Liver (tissue), 9 donors: ENCODE data around the gene ARAP1. TPM values are rescaled to one million over a fixed set of nuclear protein-coding genes. Genes with fewer than 3 reads are reported as not detected.
A peak's percentile ranks its signal among the peaks of the same experiment; 100 is the strongest.

Source experiments
- DNase-seq: peaks from one replicate; pipeline ENCODE4 v3.0.0-alpha.2; 2017; ENCODE audit warnings: low spot score
- H3K27ac ChIP-seq, 2 donors: one replicate each; pipeline ENCODE4 v1.7.0; 2013; ENCODE audit warnings: inconsistent platforms in 2 of 2, low read length in 2 of 2, control low read depth in 1 of 2, low read depth in 1 of 2, mild to moderate bottlenecking in 1 of 2
- H3K27me3 ChIP-seq, 4 donors: one replicate each; pipeline versions ENCODE4 v1.6.1 to v1.7.0; 2013; ENCODE audit warnings: low read length in 3 of 4, inconsistent platforms in 1 of 4, mild to moderate bottlenecking in 1 of 4, moderate library complexity in 1 of 4; ENCODE audit not compliant: control insufficient read depth in 4 of 4, insufficient read depth in 4 of 4
- H3K36me3 ChIP-seq, 4 donors: one replicate each; pipeline versions ENCODE4 v1.6.1 to v1.7.0; 2013; ENCODE audit warnings: low read length in 3 of 4, mild to moderate bottlenecking in 3 of 4, low read depth in 1 of 4, moderate library complexity in 1 of 4; ENCODE audit not compliant: control insufficient read depth in 4 of 4, insufficient read depth in 3 of 4
- H3K4me1 ChIP-seq, 4 donors: one replicate each; pipeline versions ENCODE4 v1.6.1 to v1.7.0; 2013; ENCODE audit warnings: low read length in 3 of 4, mild to moderate bottlenecking in 3 of 4, moderate library complexity in 1 of 4; ENCODE audit not compliant: control insufficient read depth in 4 of 4, insufficient read depth in 4 of 4
- H3K4me3 ChIP-seq, 3 donors: one replicate each; pipeline versions ENCODE4 v1.6.1 to v1.7.0; 2013; ENCODE audit warnings: low read length in 3 of 3, control low read depth in 1 of 3, low read depth in 1 of 3, mild to moderate bottlenecking in 1 of 3
- H3K9ac ChIP-seq, 2 donors: one replicate each; pipeline ENCODE4 v1.7.0; 2013; ENCODE audit warnings: low read length in 2 of 2, mild to moderate bottlenecking in 2 of 2, moderate library complexity in 2 of 2, control low read depth in 1 of 2, low read depth in 1 of 2
- H3K9me3 ChIP-seq, 4 donors: one replicate each; pipeline versions ENCODE4 v1.6.1 to v1.7.0; 2013; ENCODE audit warnings: low read length in 3 of 4; ENCODE audit not compliant: control insufficient read depth in 4 of 4
- EGR1 ChIP-seq, 2 donors: IDR thresholded peaks; 2 replicates each; pipeline ENCODE4 v1.6.1; 2016 to 2018; ENCODE audit warnings: antibody characterized with exemption in 2 of 2, low read depth in 2 of 2
- FOXA1 ChIP-seq: IDR thresholded peaks from 2 replicates; pipeline ENCODE4 v1.6.1; 2016; ENCODE audit warnings: antibody characterized with exemption
- FOXA2 ChIP-seq: IDR thresholded peaks from 2 replicates; pipeline ENCODE4 v1.6.1; 2016; ENCODE audit warnings: antibody characterized with exemption
- GABPA ChIP-seq, 2 donors: IDR thresholded peaks in 1 of 2; conservative IDR thresholded peaks in 1 of 2; 2 replicates each; pipeline ENCODE4 v1.6.1; 2016; ENCODE audit warnings: antibody characterized with exemption in 2 of 2, mild to moderate bottlenecking in 1 of 2, moderate library complexity in 1 of 2
- HNF4A ChIP-seq, 2 donors: conservative IDR thresholded peaks; 2 replicates each; pipeline ENCODE4 v1.6.1; 2016; ENCODE audit warnings: antibody characterized with exemption in 2 of 2, mild to moderate bottlenecking in 2 of 2
- HNF4G ChIP-seq: IDR thresholded peaks from 2 replicates; pipeline ENCODE4 v1.6.1; 2016; ENCODE audit warnings: antibody characterized with exemption
- JUND ChIP-seq, 2 donors: IDR thresholded peaks; 2 replicates each; pipeline ENCODE4 v1.6.1; 2016; ENCODE audit warnings: antibody characterized with exemption in 2 of 2
- NR2F2 ChIP-seq: IDR thresholded peaks from 2 replicates; pipeline ENCODE4 v1.6.1; 2016; ENCODE audit warnings: antibody characterized with exemption
- RXRA ChIP-seq, 2 donors: IDR thresholded peaks; 2 replicates each; pipeline ENCODE4 v1.6.1; 2017 to 2018; ENCODE audit warnings: antibody characterized with exemption in 2 of 2, mild to moderate bottlenecking in 1 of 2
- SP1 ChIP-seq: IDR thresholded peaks from 2 replicates; pipeline ENCODE4 v1.6.1; 2018; ENCODE audit warnings: antibody characterized with exemption, mild to moderate bottlenecking
- TAF1 ChIP-seq: conservative IDR thresholded peaks from 2 replicates; pipeline ENCODE4 v1.6.1; 2016; ENCODE audit warnings: antibody characterized with exemption, mild to moderate bottlenecking
- WGBS: extraction: QIAGEN DNeasy Blood & Tissue Kit; methylation state at CpG from one replicate; pipeline ENCODE4 v1.1.7; 2013; 5-methylcytosine and 5-hydroxymethylcytosine counted together
- polyA plus RNA-seq, 2 donors: library from polyadenylated mRNA; stranded (reverse) in 1 of 2; unstranded in 1 of 2; fragments of 200-250 nt in 1 of 2; fragments of >200 nt in 1 of 2; fragmentation: Nextera tagmentation in 1 of 2; extraction: Ambion mirVana in 1 of 2; gene quantifications; one replicate each; pipeline versions ENCODE4 v1.2.1 to v1.2.3, GENCODE V29; 2013 to 2015
- total RNA-seq, 2 donors: library from RNA; depleted of rRNA; stranded (reverse); fragments of >200 nt; gene quantifications; one replicate each; pipeline ENCODE4 v1.2.3, GENCODE V29; 2014
- TF ChIP-seq, protein P1 (sequence below): fragments of 150-350 bp; IDR thresholded peaks from 2 replicates; pipeline ENCODE4 v1.5.1; 2017; ENCODE audit warnings: improper control_type of control experiment, low read depth, low read length; ENCODE audit not compliant: missing input control
- TF ChIP-seq, protein P2 (sequence below): IDR thresholded peaks from 2 replicates; pipeline ENCODE4 v1.6.1; 2016; ENCODE audit warnings: antibody characterized with exemption, mild to moderate bottlenecking
- TF ChIP-seq, protein P3 (sequence below): IDR thresholded peaks from 2 replicates; pipeline ENCODE4 v1.6.1; 2016; ENCODE audit warnings: antibody characterized with exemption
- TF ChIP-seq, protein P4 (sequence below): IDR thresholded peaks from 2 replicates; pipeline ENCODE4 v1.6.1; 2016; ENCODE audit warnings: antibody characterized with exemption
- TF ChIP-seq, protein P5 (sequence below): IDR thresholded peaks from 2 replicates; pipeline ENCODE4 v1.6.1; 2016; ENCODE audit warnings: antibody characterized with exemption
- donor health status: healthy.
- donor health status: healthy.
- donor health status: healthy.
- donor health status: healthy.
- donor health status: healthy.

Gene ARAP1
- total and polyA plus RNA-seq, 4 donors: 14.4 to 77.8 (median 43.5) TPM

DNA sequence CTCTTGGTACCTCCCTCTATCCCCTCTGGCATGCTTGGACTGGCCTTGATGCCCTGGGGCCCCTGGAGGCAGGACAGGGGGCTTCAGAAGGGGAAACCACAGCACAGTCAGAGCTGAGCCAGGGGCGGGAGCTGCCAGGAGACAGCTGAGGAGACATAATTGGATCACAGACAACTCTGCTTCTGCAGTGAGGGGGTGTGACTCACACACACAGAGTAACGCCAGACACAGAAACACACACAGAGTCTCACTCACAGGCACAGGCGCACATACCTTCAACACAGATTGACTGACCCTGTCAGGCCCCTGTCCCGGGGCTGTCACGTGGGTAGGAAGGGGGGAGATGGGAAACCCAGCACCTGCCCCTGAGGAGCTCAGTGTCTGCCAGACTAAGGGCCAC is 21.1 kb upstream of the ARAP1 start:
- Histone ChIP-seq H3K9me3 (no peaks in the 10 kb centered on the region), H3K4me3 (no peak overlapping the region), H3K9ac (no peak overlapping the region), H3K36me3 (peaks cover 0 to 3% (median 0%) of the 10 kb centered on the region in 4 donors), H3K27ac (peak overlapping the region; percentile 24 to 26), H3K27me3 (no peaks in the 10 kb centered on the region), H3K4me1 (peaks cover 13 to 92% (median 75%) of the 10 kb centered on the region in 4 donors)
- DNase-seq: no peak
- 53% methylated on average over 5 of the region's 5 CpGs for WGBS
- TF ChIP-seq, protein P1, sequence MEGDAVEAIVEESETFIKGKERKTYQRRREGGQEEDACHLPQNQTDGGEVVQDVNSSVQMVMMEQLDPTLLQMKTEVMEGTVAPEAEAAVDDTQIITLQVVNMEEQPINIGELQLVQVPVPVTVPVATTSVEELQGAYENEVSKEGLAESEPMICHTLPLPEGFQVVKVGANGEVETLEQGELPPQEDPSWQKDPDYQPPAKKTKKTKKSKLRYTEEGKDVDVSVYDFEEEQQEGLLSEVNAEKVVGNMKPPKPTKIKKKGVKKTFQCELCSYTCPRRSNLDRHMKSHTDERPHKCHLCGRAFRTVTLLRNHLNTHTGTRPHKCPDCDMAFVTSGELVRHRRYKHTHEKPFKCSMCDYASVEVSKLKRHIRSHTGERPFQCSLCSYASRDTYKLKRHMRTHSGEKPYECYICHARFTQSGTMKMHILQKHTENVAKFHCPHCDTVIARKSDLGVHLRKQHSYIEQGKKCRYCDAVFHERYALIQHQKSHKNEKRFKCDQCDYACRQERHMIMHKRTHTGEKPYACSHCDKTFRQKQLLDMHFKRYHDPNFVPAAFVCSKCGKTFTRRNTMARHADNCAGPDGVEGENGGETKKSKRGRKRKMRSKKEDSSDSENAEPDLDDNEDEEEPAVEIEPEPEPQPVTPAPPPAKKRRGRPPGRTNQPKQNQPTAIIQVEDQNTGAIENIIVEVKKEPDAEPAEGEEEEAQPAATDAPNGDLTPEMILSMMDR: no peak
- TF ChIP-seq FOXA1: no peak
- no peak for TF ChIP-seq HNF4G
- TF ChIP-seq, protein P2, sequence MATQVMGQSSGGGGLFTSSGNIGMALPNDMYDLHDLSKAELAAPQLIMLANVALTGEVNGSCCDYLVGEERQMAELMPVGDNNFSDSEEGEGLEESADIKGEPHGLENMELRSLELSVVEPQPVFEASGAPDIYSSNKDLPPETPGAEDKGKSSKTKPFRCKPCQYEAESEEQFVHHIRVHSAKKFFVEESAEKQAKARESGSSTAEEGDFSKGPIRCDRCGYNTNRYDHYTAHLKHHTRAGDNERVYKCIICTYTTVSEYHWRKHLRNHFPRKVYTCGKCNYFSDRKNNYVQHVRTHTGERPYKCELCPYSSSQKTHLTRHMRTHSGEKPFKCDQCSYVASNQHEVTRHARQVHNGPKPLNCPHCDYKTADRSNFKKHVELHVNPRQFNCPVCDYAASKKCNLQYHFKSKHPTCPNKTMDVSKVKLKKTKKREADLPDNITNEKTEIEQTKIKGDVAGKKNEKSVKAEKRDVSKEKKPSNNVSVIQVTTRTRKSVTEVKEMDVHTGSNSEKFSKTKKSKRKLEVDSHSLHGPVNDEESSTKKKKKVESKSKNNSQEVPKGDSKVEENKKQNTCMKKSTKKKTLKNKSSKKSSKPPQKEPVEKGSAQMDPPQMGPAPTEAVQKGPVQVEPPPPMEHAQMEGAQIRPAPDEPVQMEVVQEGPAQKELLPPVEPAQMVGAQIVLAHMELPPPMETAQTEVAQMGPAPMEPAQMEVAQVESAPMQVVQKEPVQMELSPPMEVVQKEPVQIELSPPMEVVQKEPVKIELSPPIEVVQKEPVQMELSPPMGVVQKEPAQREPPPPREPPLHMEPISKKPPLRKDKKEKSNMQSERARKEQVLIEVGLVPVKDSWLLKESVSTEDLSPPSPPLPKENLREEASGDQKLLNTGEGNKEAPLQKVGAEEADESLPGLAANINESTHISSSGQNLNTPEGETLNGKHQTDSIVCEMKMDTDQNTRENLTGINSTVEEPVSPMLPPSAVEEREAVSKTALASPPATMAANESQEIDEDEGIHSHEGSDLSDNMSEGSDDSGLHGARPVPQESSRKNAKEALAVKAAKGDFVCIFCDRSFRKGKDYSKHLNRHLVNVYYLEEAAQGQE: no peak
- TF ChIP-seq SP1: no peak
- TF ChIP-seq RXRA (IDR thresholded peaks at IDR 0.05): no peak
- TF ChIP-seq TAF1: no peak
- TF ChIP-seq EGR1 (IDR thresholded peaks at IDR 0.05; ENCODE audit: low read depth in 2 of 2): no peak
- no peak for TF ChIP-seq JUND (IDR thresholded peaks at IDR 0.05)
- TF ChIP-seq FOXA2: no peak
- TF ChIP-seq GABPA (IDR thresholded peaks at IDR 0.05 in 1 of 2, conservative IDR thresholded peaks at IDR 0.05 in 1 of 2): no peak

DNA sequence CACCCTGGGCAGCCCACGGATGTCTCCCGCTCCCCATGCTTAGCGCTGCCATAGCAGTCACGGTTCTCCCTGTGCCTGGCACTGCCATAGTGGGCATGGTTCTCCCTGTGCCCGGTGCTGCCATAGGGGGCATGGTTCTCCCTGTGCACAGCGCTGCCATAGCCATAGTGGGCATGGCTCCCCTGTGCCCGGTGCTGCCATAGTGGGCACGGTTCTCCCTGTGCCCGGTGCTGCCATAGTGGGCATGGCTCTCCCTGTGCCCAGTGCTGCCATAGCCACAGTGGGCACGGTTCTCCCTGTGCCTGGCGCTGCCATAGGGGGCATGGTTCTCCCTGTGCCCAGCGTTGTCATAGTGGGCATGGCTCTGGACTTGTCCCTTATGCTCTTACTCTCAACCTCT is 19.9 kb upstream of the ARAP1 start:
- Histone ChIP-seq H3K27ac (no peak overlapping the region), H3K4me1 (peaks cover 25 to 92% (median 77%) of the 10 kb centered on the region in 4 donors), H3K27me3 (no peaks in the 10 kb centered on the region), H3K4me3 (no peak overlapping the region), H3K9ac (no peak overlapping the region), H3K36me3 (peaks cover 0 to 3% (median 0%) of the 10 kb centered on the region in 4 donors), H3K9me3 (no peaks in the 10 kb centered on the region)
- WGBS: 91% methylated on average over 12 of the region's 12 CpGs
- TF ChIP-seq, protein P3, sequence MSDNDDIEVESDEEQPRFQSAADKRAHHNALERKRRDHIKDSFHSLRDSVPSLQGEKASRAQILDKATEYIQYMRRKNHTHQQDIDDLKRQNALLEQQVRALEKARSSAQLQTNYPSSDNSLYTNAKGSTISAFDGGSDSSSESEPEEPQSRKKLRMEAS: no peak
- TF ChIP-seq JUND (IDR thresholded peaks at IDR 0.05) (no peak), FOXA2 (no peak), RXRA (IDR thresholded peaks at IDR 0.05) (no peak), TAF1 (no peak), HNF4G (no peak), NR2F2 (no peak), GABPA (IDR thresholded peaks at IDR 0.05 in 1 of 2, conservative IDR thresholded peaks at IDR 0.05 in 1 of 2) (no peak), EGR1 (IDR thresholded peaks at IDR 0.05; ENCODE audit: low read depth in 2 of 2) (no peak), SP1 (no peak), FOXA1 (no peak), HNF4A (conservative IDR thresholded peaks at IDR 0.05) (no peak)
- TF ChIP-seq, protein P1: no peak
- TF ChIP-seq, protein P4, sequence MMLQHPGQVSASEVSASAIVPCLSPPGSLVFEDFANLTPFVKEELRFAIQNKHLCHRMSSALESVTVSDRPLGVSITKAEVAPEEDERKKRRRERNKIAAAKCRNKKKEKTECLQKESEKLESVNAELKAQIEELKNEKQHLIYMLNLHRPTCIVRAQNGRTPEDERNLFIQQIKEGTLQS: no peak
- TF ChIP-seq, protein P5, sequence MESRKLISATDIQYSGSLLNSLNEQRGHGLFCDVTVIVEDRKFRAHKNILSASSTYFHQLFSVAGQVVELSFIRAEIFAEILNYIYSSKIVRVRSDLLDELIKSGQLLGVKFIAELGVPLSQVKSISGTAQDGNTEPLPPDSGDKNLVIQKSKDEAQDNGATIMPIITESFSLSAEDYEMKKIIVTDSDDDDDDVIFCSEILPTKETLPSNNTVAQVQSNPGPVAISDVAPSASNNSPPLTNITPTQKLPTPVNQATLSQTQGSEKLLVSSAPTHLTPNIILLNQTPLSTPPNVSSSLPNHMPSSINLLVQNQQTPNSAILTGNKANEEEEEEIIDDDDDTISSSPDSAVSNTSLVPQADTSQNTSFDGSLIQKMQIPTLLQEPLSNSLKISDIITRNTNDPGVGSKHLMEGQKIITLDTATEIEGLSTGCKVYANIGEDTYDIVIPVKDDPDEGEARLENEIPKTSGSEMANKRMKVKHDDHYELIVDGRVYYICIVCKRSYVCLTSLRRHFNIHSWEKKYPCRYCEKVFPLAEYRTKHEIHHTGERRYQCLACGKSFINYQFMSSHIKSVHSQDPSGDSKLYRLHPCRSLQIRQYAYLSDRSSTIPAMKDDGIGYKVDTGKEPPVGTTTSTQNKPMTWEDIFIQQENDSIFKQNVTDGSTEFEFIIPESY: no peak
- TF ChIP-seq, protein P2: no peak
- DNase-seq: no peak
